Peyer's patch (tissue), 4 donors: ENCODE data around the gene IL10RB.

Experiments
- CTCF ChIP-seq, 6 experiments: fragments of 450-650 bp in 4 of 6; fragments of 200-600 bp in 2 of 6; sonication (generic) in 1 of 6; IDR thresholded peaks; one replicate each; pipeline ENCODE4 v1.5.1; 2017 to 2019; ENCODE audit warnings: antibody characterized with exemption in 6 of 6, mild to moderate bottlenecking in 3 of 6, moderate library complexity in 1 of 6
- POLR2A ChIP-seq, 2 donors: fragments of 450-650 bp; IDR thresholded peaks; one replicate each; pipeline ENCODE4 v1.5.1; 2017; ENCODE audit warnings: antibody characterized with exemption in 2 of 2, mild to moderate bottlenecking in 2 of 2, moderate library complexity in 2 of 2

- no peak for TF ChIP-seq CTCF (IDR thresholded peaks at IDR 0.05)
- TF ChIP-seq POLR2A (IDR thresholded peaks at IDR 0.05), result no peak
Measured at GRCh38 chr21:33291686-33292085, 25.5 kb downstream of the IL10RB start.
